Tibial nerve (tissue), 4 donors: ENCODE data around the gene FRMD4A. TPM values are rescaled to one million over a fixed set of nuclear protein-coding genes. Genes with fewer than 3 reads are reported as not detected.
"Not testable (repeated sequence)": the region's sequence is repeated elsewhere in the genome, so short reads cannot be mapped to it uniquely, and the experiment has no call there.

Experiments used
- DNase-seq, 2 donors: peaks; one replicate each; pipeline ENCODE4 v3.0.0-alpha.2; 2019; ENCODE audit warnings: low spot score in 2 of 2
- H3K27ac ChIP-seq, 4 donors: fragments of 200-600 bp; sonication (generic) in 3 of 4; one replicate each; pipeline ENCODE4 v1.5.1; 2017 to 2019; ENCODE audit warnings: mild to moderate bottlenecking in 1 of 4
- H3K27me3 ChIP-seq, 2 donors: fragments of 200-600 bp; sonication (generic) in 1 of 2; one replicate each; pipeline versions ENCODE4 v1.5.1 to v1.6.0; 2017 to 2019
- H3K36me3 ChIP-seq, 3 donors: fragments of 200-600 bp; sonication (generic); one replicate each; pipeline ENCODE4 v1.5.1; 2018 to 2019
- H3K4me1 ChIP-seq, 4 donors: fragments of 200-600 bp; sonication (generic) in 3 of 4; one replicate each; pipeline ENCODE4 v1.5.1; 2017 to 2019
- H3K4me3 ChIP-seq, 4 donors: fragments of 200-600 bp; sonication (generic) in 3 of 4; one replicate each; pipeline ENCODE4 v1.5.1; 2017 to 2019; ENCODE audit warnings: mild to moderate bottlenecking in 1 of 4, moderate library complexity in 1 of 4
- H3K9me3 ChIP-seq, 4 donors: fragments of 200-600 bp; sonication (generic) in 3 of 4; one replicate each; pipeline ENCODE4 v1.5.1; 2017 to 2019
- EP300 ChIP-seq, 2 donors: sonication (generic); formaldehyde crosslinking; IDR thresholded peaks; one replicate each; pipeline ENCODE4 v1.6.1; 2017; ENCODE audit warnings: antibody characterized with exemption in 2 of 2, mild to moderate bottlenecking in 1 of 2
- POLR2A ChIP-seq, 2 donors: fragments of 450-650 bp; IDR thresholded peaks; one replicate each; pipeline ENCODE4 v1.6.1; 2017; ENCODE audit warnings: antibody characterized with exemption in 2 of 2, mild to moderate bottlenecking in 2 of 2, moderate library complexity in 2 of 2
- WGBS, 2 donors: methylation state at CpG; one replicate each; pipeline ENCODE4 v1.1.5; 2018; 5-methylcytosine and 5-hydroxymethylcytosine counted together
- total RNA-seq, 4 donors: library from RNA; depleted of rRNA; stranded (reverse); fragments of >200 nt; gene quantifications; one replicate each; pipeline ENCODE4 v1.1.0, GENCODE V29; 2016
- TF ChIP-seq, protein P1 (sequence below), 5 experiments: fragments of 200-600 bp in 3 of 5; fragments of 450-650 bp in 2 of 5; sonication (generic) in 3 of 5; IDR thresholded peaks; one replicate each; pipeline ENCODE4 v1.5.1; 2016 to 2019; ENCODE audit warnings: antibody characterized with exemption in 5 of 5, mild to moderate bottlenecking in 3 of 5, moderate library complexity in 2 of 5

Gene FRMD4A
- total RNA-seq, 4 donors from 2014 or later, result 39.8 to 89.7 (median 53.9) TPM

DNA sequence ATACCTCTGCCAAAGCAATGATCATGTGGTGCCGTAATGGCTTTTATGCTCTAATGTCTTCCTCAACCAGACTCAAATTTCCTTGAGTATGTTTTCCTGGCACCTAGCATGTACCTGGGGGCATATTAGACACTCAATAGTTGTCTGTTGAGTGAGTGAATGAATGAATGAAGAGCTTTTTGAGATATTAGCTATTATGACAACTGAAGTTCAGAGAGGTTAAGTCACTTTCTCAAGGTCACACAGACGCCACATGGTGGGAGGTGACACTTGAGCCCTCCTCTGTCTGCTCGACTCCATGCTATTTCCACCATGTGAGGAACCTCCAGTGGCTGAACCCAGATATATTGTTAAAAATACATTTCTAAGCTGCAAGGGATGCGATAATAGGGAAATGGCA lies 611.9 kb downstream of the FRMD4A start:
- TF ChIP-seq POLR2A (IDR thresholded peaks at IDR 0.05) (no peak), EP300 (IDR thresholded peaks at IDR 0.05) (no peak)
- TF ChIP-seq, protein P1, sequence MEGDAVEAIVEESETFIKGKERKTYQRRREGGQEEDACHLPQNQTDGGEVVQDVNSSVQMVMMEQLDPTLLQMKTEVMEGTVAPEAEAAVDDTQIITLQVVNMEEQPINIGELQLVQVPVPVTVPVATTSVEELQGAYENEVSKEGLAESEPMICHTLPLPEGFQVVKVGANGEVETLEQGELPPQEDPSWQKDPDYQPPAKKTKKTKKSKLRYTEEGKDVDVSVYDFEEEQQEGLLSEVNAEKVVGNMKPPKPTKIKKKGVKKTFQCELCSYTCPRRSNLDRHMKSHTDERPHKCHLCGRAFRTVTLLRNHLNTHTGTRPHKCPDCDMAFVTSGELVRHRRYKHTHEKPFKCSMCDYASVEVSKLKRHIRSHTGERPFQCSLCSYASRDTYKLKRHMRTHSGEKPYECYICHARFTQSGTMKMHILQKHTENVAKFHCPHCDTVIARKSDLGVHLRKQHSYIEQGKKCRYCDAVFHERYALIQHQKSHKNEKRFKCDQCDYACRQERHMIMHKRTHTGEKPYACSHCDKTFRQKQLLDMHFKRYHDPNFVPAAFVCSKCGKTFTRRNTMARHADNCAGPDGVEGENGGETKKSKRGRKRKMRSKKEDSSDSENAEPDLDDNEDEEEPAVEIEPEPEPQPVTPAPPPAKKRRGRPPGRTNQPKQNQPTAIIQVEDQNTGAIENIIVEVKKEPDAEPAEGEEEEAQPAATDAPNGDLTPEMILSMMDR (IDR thresholded peaks at IDR 0.05), result no peak
- peak overlapping the region in 3 of 4 donors; percentile 35 to 87 (median 65) for H3K27ac ChIP-seq
- no peaks in the 10 kb centered on the region for H3K36me3 ChIP-seq
- peak overlapping the region in 1 of 4 donors; percentile 31 for H3K4me3 ChIP-seq
- WGBS, 2 donors, result 77 to 79% methylated on average over 4 of the region's 4 CpGs
- no peak for DNase-seq
- no peaks in the 10 kb centered on the region for H3K9me3 ChIP-seq
- peaks cover 0 to 2% of the 10 kb centered on the region in 2 donors for H3K27me3 ChIP-seq
- peaks cover 0 to 52% (median 22%) of the 10 kb centered on the region in 4 donors for H3K4me1 ChIP-seq

DNA sequence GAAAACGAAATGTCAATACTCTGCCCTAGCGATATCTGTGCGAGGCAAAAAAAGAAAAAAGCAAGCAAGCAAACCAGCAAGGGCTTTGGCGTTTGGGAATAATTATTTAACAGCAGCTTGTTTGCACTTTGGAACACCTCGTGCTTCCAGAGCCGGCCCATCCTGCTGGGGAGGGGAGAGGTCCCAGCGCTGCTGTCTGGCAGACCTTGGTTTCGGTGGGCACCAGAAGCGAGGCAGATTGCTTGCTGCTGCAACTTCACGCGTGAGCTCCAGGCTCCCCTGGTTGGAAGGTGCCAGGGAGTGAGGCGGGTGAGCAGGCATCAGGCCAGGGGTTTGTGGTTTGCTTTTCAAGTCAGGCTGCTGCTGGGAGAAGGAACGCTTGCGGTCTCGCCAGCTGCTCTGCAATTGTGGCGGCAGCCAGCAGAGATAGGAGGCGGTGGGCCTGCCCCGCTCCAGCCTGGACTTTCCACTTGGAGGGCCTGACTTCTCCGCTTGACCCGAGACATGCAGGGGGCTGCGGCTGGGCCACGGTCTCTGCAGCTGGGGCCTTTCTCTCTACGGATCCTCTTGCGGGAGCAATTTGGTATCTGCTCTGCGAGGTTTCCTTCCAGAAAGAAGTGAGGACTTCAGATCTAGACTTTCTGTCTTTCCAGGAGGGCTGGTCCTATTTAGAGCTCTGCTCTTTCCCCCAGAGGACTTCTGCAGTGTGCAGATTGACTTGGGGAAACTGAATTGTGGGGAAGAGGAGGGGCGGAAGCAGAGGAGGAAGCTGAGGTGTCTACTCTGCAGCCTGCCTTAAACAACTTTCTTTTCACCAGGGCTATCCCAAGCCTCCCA lies 612.6 kb downstream of the FRMD4A start:
- Histone ChIP-seq H3K9me3 (no peaks in the 10 kb centered on the region), H3K36me3 (no peaks in the 10 kb centered on the region), H3K4me3 (peak overlapping the region; percentile 4 to 31 (median 16)), H3K27ac (peak overlapping the region in 3 of 4 donors; percentile 35 to 87 (median 65)), H3K27me3 (peaks cover 0 to 2% of the 10 kb centered on the region in 2 donors), H3K4me1 (peaks cover 0 to 56% (median 24%) of the 10 kb centered on the region in 4 donors)
- no peak for TF ChIP-seq POLR2A (IDR thresholded peaks at IDR 0.05)
- peak in 1 of 2 donors; percentile 6 for TF ChIP-seq EP300 (IDR thresholded peaks at IDR 0.05)
- peak; percentile 41 to 54 for DNase-seq
- 49 to 52% methylated on average over 26 of the region's 26 CpGs for WGBS, 2 donors

DNA sequence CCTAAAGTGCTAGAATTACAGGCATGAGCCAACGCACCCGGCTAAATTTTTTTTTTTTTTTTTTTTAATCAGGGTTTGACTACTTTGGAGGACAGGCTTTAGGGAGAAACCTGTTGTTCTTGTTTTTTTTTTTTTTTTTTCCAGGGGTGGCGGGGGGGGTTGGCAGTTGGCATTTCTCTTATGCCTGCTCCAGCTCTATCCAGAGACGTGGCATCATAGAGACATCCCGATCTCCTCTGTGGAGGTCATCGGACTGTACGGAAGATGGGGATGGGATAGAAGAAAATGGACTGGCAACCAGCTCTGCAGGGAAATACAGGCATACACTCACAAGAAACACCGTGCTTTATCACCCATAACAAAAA lies 613.2 kb downstream of the FRMD4A start:
- H3K4me3 ChIP-seq, result peak overlapping the region in 2 of 4 donors; percentile 10 to 31
- 58 to 69% methylated on average over 8 of the region's 8 CpGs for WGBS, 2 donors
- H3K4me1 ChIP-seq, result peaks cover 0 to 62% (median 28%) of the 10 kb centered on the region in 4 donors
- H3K27me3 ChIP-seq, result peaks cover 0 to 2% of the 10 kb centered on the region in 2 donors
- no peak for DNase-seq
- no peaks in the 10 kb centered on the region for H3K9me3 ChIP-seq
- H3K36me3 ChIP-seq, result no peaks in the 10 kb centered on the region
- TF ChIP-seq, protein P1 (IDR thresholded peaks at IDR 0.05), result no peak
- TF ChIP-seq POLR2A (IDR thresholded peaks at IDR 0.05), result no peak
- no peak for TF ChIP-seq EP300 (IDR thresholded peaks at IDR 0.05)
- H3K27ac ChIP-seq, result peak overlapping the region in 3 of 4 donors; percentile 35 to 87 (median 65)

DNA sequence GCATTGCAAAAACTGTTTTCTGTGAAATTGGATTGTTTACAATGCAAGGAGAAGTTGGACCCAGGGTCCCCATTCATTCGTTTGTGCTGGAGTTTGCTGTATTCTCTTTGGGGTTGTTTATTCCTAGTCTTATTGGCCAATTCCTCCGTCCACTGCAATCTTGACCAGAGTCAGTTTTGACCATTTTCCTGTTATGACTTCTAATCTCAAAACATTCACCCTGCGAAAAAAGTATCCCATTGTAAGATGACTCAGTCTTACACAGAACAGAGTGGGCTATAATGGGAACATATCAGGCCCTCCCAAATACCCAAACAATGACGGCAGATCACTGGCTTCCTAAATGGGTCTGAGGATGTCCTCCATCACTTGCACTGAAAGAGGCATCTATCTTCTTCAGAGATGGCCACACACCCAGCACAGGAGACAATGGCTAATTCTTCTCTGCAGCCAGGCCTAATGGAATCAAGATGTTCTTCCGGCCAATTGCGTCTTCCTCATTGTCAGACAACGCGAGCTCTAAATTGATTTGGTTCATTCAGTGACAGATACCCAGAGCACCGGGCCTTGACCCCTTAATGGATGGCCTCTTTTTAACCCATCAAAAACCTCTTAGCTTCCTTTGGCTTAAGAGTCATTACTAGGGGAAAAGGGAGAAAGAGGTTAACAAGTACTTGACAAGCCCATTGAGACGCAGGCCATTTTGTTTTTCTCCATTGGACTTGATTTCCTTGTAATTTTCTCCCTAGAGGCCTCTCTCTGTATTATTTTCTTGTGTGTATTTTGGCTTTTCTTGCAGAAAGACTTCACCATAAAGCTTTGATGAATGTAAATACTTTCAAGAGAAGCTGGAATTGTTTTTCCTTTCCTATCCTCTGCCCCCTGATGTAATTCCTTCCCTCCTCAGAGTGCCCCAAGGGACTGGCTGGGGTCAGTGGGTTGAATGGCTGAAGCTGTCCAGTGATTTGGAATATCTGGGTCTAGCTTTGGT lies 614.3 kb downstream of the FRMD4A start:
- DNase-seq, result peak; percentile 28 to 45
- no peaks in the 10 kb centered on the region for H3K9me3 ChIP-seq
- TF ChIP-seq POLR2A (IDR thresholded peaks at IDR 0.05) (no peak), EP300 (IDR thresholded peaks at IDR 0.05) (peak in 1 of 2 donors; percentile 49)
- 32 to 42% methylated on average over 10 of the region's 10 CpGs for WGBS, 2 donors
- no peak overlapping the region for H3K4me3 ChIP-seq
- no peaks in the 10 kb centered on the region for H3K36me3 ChIP-seq
- peak overlapping the region in 2 of 4 donors; percentile 65 to 87 for H3K27ac ChIP-seq
- H3K27me3 ChIP-seq, result peaks cover 0 to 2% of the 10 kb centered on the region in 2 donors
- H3K4me1 ChIP-seq, result peaks cover 0 to 70% (median 29%) of the 10 kb centered on the region in 4 donors

DNA sequence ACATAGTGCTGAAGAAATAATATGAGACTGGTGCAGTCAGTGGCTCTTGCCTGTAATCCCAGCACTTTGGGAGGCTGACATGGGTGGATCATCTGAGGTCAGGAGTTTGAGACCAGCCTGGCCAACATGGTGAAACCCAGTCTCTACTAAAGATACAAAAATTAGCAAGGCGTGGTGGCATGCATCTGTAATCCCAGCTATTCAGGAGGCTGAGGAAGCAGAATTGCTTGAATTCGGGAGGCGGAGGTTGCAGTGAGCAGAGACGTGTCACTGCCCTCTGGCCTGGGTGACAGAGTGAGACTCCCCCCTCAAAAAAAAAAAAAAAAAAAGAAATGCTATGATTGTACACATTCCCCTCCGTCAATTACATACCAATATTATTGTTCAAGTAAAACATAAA lies 615.1 kb downstream of the FRMD4A start:
- H3K4me1 ChIP-seq, result peaks cover 0 to 78% (median 29%) of the 10 kb centered on the region in 4 donors
- DNase-seq, H3K36me3 ChIP-seq, H3K9me3 ChIP-seq, H3K4me3 ChIP-seq, H3K27me3 ChIP-seq: not testable (repeated sequence)
- peak overlapping the region in 2 of 4 donors; percentile 53 to 87 for H3K27ac ChIP-seq
- WGBS, 2 donors, result 42 to 53% methylated on average over 5 of the region's 5 CpGs

DNA sequence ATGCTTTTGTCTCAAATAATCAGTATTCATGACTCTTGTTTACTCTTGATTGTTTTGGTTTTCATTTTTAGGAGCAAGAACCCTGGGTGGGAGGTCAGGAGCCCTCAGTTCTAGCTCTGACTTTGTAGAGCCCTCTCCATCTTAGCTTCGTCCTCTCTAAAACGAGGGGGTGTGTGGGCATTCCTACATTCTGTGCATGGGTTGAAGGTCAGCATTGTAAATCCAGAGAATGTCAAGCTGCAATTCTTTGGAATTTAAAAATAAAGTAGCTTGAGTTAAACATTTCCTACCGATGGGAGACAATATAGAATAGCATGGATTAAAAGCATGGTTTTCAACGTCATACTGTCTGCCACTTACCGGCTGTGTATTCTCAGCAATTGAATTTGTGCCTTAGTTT lies 615.6 kb downstream of the FRMD4A start:
- 45 to 51% methylated on average over 5 of the region's 5 CpGs for WGBS, 2 donors
- Histone ChIP-seq H3K9me3 (no peaks in the 10 kb centered on the region), H3K4me3 (no peak overlapping the region), H3K27me3 (peaks cover 0 to 2% of the 10 kb centered on the region in 2 donors), H3K4me1 (peaks cover 0 to 78% (median 29%) of the 10 kb centered on the region in 4 donors), H3K36me3 (no peaks in the 10 kb centered on the region), H3K27ac (peak overlapping the region in 2 of 4 donors; percentile 53 to 87)
- DNase-seq, result no peak
- TF ChIP-seq, protein P1 (IDR thresholded peaks at IDR 0.05), result no peak
- TF ChIP-seq EP300 (IDR thresholded peaks at IDR 0.05) (no peak), POLR2A (IDR thresholded peaks at IDR 0.05) (no peak)
